H1 (cell line): ENCODE results near the gene KIF13A. TPM values are rescaled to one million over a fixed set of nuclear protein-coding genes. Genes with fewer than 3 reads are reported as not detected.

ENCODE experiments used
- CTCF ChIP-seq, 3 experiments: IDR thresholded peaks; 1 replicate in 2 of 3; 2 replicates in 1 of 3; pipeline versions ENCODE4 v1.5.1 to v1.6.1; 2011; ENCODE audit warnings: low read length in 3 of 3, mild to moderate bottlenecking in 3 of 3, inconsistent platforms in 2 of 3, low read depth in 1 of 3, moderate library complexity in 1 of 3; ENCODE audit not compliant: insufficient read depth in 1 of 3; ENCODE audit errors: control extremely low read depth in 1 of 3
- EZH2 ChIP-seq: fragments of 200-600 bp; sonication (generic); IDR thresholded peaks from 2 replicates; pipeline ENCODE4 v1.7.1; 2012; ENCODE audit warnings: low read depth, mild to moderate bottlenecking, moderate library complexity, low read length, inconsistent platforms; ENCODE audit not compliant: severe bottlenecking
- NRF1 ChIP-seq: IDR thresholded peaks from 2 replicates; pipeline ENCODE4 v1.6.1; 2011; ENCODE audit warnings: mild to moderate bottlenecking, low read depth, low read length, improper control_type of control experiment
- polyA plus RNA-seq, 7 experiments: library from polyadenylated mRNA; depleted of rRNA in 3 of 7; stranded (reverse) in 5 of 7; unstranded in 2 of 7; fragments of >200 nt in 5 of 7; fragments of 200-250 nt in 2 of 7; gene quantifications; 1 replicate in 5 of 7; 2 replicates in 1 of 7; 4 replicates in 1 of 7; pipeline versions ENCODE4 v1.2.1 to v1.2.3, GENCODE V29; 2011 to 2013; ENCODE audit warnings: missing spikeins in 2 of 7, mixed read lengths in 2 of 7
- total RNA-seq: library from RNA; stranded (reverse); fragmentation: NEBNext Ultra II Directional; extraction: Animal tissue kit (Norgen Biotek cat#: 25700); gene quantifications from 2 replicates; pipeline ENCODE4 v1.2.1, GENCODE V29; 2021

Gene KIF13A
- total and polyA plus RNA-seq, 2 of the 8 experiments (the other 6 are each of a cell fraction or from before 2014, with no cell fraction given): 14.7 to 40.8 TPM

GRCh38 chr6:17839513-17840223, 147.8 kb downstream of the KIF13A start (continued):
- TF ChIP-seq CTCF (IDR thresholded peaks at IDR 0.05; ENCODE audit: control extremely low read depth in 1 of 3, insufficient read depth in 1 of 3, low read depth in 1 of 3, low read length in 3 of 3): no peak
- no peak for TF ChIP-seq EZH2
- TF ChIP-seq NRF1: no peak
